GM18867 (cell line): ENCODE measurements around the gene OR2T29.
A peak's percentile ranks its signal among the peaks of the same experiment; 100 is the strongest.
"Not testable (repeated sequence)": the region's sequence is repeated elsewhere in the genome, so short reads cannot be mapped to it uniquely, and the experiment has no call there.

Experiments
- ATAC-seq: cut with Tn5 transposase; IDR thresholded peaks from one replicate; pipeline ENCODE4 v1.9.1; 2021; ENCODE audit warnings: mild to moderate bottlenecking, moderate library complexity; ENCODE audit not compliant: unreplicated experiment

The OR2T29 gene, protein sequence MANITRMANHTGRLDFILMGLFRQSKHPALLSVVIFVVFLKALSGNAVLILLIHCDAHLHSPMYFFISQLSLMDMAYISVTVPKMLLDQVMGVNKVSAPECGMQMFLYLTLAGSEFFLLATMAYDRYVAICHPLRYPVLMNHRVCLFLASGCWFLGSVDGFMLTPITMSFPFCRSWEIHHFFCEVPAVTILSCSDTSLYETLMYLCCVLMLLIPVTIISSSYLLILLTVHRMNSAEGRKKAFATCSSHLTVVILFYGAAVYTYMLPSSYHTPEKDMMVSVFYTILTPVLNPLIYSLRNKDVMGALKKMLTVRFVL

DNA sequence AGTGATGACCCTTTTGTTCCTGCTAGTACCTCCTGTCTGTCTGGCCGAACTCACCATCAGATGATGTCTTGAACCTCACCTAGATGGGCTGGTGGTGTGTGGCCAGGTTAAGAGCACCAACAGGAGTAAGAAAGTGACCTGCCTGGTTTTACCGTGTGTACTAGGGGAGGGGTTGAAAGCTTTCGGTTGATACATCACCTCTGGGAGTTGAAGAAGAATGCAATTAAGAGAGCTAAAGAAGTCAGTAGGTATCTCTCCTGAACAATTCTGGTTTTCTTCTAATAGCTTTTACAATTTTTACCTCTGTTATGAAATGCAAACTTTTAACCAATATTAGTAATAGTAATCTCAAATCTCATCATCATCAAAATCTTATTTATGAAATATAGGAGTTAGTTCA is at the start of gene OR2T29:
Gene OR2T29, minus strand, starts transcription at position 101 of the 400 bp plus-strand sequence. CDS start 3,281 bp downstream, outside the sequence.
- ATAC-seq: not testable (repeated sequence)

DNA sequence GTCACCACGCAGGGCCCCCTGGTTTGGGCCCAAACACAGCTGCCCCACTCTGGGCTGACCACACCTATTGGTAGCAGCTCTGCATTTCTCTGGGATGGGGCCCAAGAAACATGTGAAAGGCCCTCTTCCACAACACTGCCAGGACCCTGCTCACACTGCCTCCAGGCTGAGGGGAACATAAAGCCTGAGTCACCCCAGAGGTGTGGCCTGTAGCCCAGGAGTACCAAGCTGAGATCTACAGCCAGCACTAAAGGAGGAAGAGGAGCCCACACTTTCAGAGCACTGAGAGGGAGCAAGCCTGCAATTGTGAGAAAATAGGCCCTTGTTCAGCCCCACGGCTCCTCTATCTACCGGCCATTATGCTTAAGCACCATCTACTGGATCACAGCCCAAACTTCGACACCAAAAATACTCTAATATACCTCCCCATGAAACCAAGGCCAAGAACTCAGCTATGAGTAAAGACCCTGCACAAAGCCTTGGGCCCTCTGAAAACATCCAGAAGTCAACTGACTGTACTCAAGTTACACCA is 49.4 kb upstream of the OR2T29 start:
- no peak for ATAC-seq

DNA sequence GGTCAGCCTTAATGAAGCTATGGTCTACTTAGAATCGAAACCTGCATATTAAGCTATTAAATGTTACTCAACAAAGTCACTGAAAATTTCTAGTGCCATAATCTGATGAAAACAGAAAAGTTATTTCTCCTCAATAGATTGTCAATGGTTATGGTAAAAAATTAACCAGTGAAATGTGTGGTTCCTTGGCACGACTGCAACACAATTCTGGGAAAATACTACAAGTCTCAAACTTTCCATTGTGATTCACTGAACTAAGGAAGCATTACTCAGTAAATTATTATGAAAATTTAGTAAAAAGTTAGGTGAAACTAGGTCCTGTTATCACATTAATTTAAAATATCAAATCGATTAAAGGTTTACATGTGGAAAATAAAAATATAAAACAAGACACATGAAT is 47.7 kb upstream of the OR2T29 start:
- ATAC-seq: no peak

DNA sequence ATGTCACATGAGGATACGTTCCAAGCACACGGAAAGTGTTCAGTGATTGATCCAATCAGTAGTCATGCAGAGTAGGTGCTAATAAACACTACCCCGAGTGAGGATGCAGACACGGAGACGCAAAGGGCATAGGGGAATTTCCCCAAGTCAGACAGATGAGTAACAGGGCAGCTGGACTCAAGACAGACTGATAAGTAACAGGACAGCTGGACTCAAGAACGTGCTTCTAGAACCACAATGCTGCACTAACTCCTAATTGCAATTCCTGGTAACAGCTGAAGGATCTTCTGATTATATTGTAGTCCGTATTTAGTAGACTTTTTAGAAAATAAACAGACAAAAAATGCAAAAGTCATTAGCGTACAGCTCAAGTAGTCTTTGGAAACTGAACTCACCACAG is 36.8 kb upstream of the OR2T29 start:
- no peak for ATAC-seq

DNA sequence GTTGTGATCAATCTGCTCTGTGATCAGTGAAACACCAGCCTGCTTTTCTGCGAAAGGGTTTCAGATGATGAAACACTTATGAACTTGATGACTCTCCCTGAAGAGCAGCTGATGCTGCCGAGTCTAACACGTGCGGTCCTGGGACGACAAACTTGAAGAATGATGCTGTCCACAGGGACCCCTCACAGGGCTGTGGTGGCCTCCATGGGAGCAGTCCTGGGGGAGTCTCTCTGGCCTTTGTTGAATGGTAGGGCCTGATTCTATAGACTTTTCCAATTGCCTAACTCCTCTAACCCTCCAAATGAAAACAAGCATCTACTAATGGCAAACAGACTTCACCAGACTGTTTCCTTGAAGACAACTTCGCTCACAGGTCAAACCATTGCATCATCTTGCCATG is 35.0 kb upstream of the OR2T29 start, which contains the start of gene OR2T10:
Gene OR2T10, minus strand, starts transcription at position 112 of the 400 bp plus-strand sequence. CDS start 3,932 bp downstream, outside the sequence.
- no peak for ATAC-seq

DNA sequence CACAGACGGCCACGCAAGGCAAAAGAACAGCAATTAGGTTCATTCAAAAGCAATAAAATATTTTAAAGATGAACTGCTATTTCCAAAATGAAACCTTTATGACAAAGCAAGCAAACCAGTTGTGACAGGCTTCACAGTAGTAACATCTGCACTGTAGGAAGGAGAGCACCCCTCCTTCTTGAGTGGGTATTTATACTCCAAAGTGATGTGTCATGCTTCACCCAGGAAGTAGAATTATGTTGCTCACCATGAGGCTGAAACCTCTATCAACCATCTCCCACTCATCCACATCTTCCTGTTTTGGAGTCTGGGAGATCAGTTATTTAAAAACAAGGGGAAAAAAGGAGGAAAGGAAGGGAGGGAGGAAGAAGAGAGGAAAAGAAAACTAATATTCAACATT is 34.0 kb upstream of the OR2T29 start:
- no peak for ATAC-seq

DNA sequence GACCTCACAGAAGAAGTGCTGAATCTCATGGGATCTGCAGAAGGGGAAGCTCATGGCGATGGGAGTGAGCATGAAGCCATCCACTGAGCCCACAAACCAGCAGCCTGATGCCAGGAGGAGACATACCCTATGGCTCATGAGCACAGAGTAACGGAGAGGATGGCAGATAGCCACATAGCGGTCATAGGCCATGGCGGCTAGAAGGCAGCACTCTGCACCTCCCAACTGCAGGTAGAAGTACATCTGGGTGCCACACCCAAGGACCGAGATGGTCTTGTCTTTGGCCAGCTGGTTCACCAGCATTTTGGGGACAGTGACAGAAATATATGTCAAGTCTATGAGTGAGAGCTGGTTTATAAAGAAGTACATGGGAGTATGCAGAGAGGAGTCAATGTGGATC is 30.7 kb upstream of the OR2T29 start:
- no peak for ATAC-seq

DNA sequence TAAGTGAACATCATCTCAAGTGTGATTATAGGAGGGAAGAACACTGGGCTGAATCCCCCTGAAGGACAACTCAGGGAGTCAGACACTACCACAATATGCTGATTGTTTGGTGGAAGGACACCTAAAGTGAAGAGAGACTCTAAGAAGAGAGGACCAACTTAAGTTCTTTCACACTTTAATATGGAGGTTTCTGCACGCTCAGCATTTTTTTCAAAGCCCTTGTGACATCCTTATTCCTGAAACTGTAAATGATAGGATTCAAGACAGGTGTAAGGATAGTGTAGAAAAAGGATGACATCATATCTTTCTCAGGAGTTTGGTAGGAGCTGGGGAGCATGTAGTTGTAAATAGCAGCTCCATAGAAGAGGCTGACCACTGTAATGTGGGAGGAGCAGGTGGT is 30.1 kb upstream of the OR2T29 start:
- no peak for ATAC-seq

DNA sequence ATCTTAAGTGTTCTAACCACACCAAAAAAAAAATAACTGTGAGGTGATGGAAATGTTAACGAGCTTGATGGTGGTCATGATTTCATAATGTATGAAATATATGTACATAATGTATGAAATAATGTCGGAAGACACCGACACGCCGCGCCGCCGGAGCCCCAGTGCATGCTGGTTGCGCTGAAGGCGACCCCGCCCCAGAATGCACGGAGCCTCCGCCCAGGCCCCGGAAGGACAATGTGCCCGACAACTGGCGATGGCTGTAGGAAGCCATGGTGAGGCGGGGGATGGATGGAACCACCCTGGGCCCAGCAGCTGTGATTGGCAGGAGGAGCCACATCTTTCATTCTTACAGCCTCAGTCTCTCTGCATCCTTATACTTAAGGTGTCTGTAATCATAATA is 27.5 kb upstream of the OR2T29 start:
- no peak for ATAC-seq

DNA sequence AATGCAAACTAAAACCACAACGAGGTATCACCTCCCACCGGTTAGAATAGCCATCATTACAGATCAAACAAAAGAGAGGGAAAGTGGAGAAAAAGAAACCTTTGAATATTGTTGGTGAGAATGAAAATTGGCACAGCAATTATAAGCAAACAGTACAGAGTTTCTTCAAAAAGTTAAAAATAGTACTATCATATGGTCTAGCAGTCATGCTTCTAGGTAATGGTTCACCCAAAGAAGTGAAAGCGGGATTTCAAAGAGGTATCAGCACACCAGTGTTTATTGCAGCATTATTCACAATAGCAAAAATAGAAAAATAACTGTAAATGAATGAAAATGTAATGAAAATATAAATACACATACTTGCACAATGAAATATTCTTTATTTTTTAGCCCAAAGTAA is 26.8 kb upstream of the OR2T29 start:
- no peak for ATAC-seq

DNA sequence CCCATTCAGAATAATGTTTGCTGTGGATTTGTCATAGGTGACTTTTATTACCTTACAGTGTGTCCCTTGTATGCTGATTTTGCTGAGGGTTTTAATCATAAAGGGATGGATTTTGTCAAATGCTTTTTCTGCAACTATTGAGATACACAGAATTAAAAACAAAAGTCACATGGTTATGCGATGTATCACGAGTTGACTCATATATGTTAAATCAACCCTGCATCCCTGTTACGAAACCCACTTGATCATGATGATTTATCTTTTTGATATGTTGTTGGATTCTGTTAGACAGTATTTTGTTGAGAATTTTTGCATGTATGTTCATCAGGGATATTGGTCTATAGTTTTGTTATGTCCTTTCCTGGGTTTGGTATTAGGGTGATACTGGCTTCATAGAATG is 22.7 kb upstream of the OR2T29 start:
- ATAC-seq: no peak

DNA sequence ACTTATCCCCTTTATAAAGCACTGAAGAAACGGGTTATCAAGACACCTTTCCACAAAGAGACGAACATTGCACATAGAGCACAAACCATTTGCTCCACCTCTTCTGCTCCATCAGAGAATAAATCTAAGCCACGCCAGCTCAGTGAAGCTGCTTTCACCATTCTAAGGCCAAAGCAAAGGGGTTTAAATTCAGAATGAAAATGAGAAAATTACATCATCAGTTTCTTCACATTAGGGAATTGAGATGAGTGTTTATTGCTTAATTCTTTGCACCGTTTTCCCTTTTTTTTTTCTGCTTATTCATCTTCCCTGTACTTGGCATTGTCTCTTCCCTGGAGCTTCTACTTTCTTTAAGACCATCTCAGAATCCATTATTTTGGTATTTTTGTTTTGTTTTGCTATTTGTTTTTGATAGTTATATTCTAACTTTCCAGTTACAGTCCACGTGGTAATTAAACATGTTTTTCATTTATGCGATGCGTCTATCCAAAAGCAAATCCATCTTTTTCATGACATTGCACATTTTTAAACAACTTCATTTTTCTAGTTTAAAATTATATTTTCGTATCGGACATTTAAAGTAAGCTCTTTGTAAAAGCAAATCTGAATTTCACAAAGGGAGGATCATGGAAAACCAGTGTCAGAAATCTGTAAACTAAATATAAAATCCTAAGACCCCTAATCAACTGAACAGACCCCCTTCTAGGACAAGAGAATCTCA is 13.8 kb upstream of the OR2T29 start:
- no peak for ATAC-seq

DNA sequence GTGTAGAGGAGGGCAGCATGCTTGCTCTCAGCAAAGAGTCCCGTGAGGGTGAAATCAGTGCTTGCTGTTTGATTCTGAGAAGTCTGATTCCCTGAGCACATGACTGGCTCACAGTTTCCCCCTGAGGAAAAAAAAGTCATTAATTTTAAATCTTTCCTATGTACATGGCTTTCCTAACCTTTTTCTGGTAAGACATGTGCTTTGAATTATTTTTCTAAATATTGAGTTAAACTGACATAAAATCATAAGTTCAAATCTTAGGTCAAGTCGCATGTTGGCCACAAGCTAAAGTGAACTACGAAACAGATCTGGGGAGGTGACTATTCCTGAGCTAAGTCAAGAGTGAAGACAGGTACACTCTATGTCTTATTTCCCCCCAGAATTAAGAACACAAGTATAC is 12.1 kb upstream of the OR2T29 start, which contains the start of gene OR2T34:
Gene OR2T34, minus strand, starts transcription at position 101 of the 400 bp plus-strand sequence. Its CDS starts 0 bp downstream, at position 101.
- ATAC-seq: not testable (repeated sequence)

DNA sequence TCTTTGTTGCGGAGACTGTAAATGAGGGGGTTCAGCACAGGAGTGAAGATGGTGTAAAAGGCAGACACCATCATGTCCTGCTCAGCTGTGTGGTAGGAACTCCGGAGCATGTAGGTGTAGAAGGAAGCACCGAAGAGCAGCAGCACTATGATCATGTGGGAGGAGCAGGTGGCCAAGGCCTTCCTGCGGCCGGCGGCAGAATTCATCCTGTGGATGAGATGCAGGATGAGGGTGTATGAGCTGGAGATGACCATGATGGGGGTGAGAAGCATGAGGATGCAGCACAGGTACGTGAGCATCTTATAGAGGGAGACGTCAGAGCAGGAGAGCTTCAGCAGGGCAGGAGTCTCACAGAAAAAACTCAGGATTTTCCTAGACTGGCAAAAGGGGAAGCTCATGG is 11.3 kb upstream of the OR2T29 start:
- not testable (repeated sequence) for ATAC-seq

DNA sequence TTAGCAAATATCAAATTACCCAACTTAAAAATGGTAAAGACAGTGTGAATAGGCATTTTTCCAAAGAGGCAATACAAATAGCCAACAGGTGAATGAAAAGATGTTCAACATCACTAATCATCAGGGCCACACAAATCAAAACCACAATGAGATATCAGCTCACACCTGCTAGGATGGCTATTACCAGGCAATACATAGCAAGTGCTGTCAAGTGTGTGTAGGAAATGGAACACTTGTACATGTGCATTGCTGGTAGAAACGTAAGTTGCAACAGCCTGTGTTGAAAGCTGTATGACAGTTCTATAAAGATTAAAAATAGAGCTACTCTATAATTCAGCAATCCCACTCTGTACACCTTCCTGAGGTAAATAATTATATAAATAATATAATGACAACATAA is 9.5 kb upstream of the OR2T29 start:
- peak; percentile 96 for ATAC-seq

DNA sequence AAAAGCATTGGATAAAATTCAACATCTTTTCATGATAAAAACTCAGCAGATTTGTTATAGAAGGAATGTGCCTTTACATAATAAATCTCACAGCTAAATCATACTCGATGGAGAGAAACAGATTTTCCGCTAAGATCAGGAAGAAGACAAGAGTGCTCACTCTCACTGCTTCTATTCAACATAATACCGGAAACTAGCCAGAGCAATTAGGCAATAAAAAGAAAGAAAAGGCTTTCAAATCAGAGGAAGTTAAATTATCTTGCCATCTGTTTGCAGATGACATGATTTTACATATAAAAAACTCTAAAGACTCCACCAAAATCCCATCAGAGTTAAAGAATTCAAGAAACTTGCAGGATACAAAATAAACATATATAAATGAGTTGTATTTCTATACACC is 8.2 kb upstream of the OR2T29 start:
- ATAC-seq: not testable (repeated sequence)

DNA sequence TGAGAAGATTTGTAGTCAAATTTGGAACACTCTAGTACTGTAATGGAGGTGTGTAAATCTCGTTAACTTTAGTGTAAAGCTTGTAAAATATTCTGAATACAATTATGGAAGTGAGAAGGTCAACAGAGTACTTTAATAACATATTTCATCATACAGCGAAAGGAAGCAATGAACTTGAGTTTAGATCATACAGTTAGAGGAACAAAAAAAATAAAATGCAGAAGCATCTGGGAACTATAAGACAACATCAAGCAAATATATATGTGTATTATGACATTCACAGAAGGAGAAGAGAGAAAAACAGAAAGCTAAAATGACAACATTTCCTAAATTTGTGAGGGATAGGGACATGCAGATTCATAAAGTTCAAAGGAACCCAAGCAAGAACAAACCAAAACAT is 6.5 kb upstream of the OR2T29 start:
- ATAC-seq: not testable (repeated sequence)

DNA sequence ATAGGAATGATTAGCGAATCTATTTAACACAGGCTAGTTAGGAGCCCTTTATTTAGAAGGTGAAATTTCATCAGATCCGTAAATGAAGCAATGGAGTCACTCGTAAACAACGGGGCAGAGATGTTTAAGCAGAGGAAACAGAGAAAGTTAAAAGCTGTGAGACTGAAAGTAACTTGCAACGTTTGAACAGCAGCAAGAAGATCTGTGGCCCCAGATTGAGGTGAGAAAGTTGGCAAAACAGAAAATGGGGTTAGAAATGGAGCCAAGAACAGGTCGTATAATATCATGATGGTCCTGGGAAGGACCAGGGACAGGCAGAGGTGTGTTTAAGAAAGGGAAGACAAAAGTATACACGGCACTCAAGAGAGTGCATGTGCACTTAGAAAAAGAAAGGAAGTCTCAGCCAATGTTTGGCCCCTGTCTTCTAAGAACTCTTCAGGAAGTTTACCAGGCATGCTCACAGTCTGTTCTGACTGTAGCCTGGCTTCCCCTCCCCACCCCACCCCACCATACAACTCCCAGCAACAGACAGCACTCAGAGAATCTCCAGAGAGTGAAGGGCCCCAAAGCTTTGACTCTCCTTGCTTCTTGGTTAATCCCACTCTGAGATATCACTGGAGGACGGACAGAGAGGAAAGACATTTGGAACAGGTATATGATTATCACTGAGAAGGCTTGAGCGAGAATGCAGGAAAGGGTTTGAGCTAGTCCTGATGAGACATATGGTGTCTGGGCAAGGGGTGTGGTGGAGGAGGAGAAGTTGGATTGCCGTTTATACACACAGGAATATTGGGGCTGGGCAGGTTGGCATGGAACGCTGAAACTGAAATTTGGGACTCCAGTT is 3.2 kb upstream of the OR2T29 start:
- peak; percentile 74 for ATAC-seq

DNA sequence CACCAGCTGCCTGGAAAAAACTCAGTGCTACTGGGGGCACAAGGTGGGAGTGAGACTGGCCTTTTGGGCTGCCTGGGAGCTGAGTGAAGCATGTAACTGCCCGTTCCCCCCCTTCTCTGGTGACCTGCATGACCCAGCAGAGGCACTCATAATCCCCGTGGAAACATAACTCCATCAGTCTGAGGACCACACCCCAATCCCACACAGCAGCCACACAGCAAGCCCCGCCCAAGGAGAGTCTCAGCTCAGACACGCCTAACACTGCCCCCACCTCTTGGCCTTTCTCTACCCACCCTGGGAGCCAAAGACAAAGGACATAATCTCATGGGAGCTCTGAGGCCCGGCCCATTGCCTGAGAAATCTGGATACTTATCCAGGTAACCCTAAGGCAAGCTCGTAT is 11.5 kb downstream of the OR2T29 start:
- ATAC-seq: not testable (repeated sequence)

DNA sequence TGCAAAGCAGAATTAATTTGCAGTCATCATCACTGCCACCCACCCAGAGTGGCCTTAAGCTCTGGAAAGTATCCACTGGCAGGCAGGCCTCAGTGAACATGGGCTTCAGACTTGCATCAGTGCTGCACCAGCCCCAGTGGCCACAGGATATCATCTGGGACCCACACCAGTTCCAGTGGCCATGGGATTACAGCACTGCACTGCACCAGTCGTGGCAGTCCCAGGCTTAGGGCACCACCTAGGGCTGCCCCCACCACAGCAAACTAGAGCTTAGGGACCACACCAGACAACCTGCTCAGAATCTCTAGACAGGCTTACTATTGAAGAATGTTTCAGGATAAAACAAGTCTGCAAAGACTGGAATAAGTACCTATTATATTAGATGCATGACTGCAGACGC is 15.2 kb downstream of the OR2T29 start:
- not testable (repeated sequence) for ATAC-seq

DNA sequence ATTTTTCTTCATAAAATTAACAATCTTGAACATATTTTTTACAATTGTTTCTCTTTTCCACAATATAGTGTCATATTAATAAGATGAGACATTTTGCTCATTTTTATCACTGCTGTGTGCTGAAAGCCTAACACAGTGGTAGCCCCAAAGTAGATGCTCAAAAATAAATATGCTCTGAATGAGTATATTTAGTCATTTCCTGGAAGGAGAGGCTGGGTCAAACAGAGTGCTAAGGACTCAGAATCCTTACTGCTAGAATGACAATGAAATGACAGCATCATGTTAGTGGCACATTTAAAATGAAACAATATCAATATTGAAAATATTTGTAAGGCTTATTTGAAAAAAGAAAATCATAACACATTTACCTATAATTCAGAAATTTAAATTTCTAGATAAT is 25.1 kb downstream of the OR2T29 start:
- ATAC-seq: not testable (repeated sequence)
